ENCODE results near the gene NUTM2G.
"Not testable (repeated sequence)": the region's sequence is repeated elsewhere in the genome, so short reads cannot be mapped to it uniquely, and the experiment has no call there.

DNA sequence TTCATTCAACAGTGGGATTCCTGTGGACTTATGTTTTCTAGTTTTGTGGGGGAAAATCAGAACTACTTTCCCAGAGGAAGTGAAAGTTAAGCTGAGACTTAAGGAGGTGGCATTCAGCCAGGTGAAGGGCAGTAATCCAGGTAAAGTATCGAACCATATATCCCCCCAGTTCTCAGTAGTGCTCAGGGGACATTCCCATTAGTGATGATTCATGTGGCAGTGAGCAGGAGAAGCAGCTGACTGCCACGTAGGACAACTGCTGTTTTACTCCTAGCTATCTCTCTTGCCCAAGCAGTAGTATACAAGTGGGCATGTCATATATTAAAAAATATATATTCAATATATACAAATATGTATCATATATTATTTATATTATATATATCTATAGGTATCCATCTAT, 13.1 kb upstream of the NUTM2G start:
- TF ChIP-seq, protein P1, sequence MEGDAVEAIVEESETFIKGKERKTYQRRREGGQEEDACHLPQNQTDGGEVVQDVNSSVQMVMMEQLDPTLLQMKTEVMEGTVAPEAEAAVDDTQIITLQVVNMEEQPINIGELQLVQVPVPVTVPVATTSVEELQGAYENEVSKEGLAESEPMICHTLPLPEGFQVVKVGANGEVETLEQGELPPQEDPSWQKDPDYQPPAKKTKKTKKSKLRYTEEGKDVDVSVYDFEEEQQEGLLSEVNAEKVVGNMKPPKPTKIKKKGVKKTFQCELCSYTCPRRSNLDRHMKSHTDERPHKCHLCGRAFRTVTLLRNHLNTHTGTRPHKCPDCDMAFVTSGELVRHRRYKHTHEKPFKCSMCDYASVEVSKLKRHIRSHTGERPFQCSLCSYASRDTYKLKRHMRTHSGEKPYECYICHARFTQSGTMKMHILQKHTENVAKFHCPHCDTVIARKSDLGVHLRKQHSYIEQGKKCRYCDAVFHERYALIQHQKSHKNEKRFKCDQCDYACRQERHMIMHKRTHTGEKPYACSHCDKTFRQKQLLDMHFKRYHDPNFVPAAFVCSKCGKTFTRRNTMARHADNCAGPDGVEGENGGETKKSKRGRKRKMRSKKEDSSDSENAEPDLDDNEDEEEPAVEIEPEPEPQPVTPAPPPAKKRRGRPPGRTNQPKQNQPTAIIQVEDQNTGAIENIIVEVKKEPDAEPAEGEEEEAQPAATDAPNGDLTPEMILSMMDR (IDR thresholded peaks at IDR 0.05), result not testable (repeated sequence)
- TF ChIP-seq POLR2A (IDR thresholded peaks at IDR 0.05), result not testable (repeated sequence)
